ENCODE data around the gene CTPS2. TPM values are rescaled to one million over a fixed set of nuclear protein-coding genes. Genes with fewer than 3 reads are reported as not detected.

The CTPS2 gene
- total RNA-seq, 1 experiment from 2014 or later, result 9.6 TPM

- Histone ChIP-seq H3K4me1 (ENCODE audit: control insufficient read depth in 1 of 2, insufficient read depth in 2 of 2, low read length in 2 of 2) (no peaks in the 10 kb centered on the region), H3K27me3 (ENCODE audit: insufficient read depth, low read length) (no peaks in the 10 kb centered on the region), H3K4me3 (replicated peaks in 1 of 2; ENCODE audit: low read depth in 1 of 2, low read length in 2 of 2) (no peak overlapping the region), H2AFZ (ENCODE audit: low read depth, low read length, poor library complexity, severe bottlenecking) (no peak overlapping the region), H3K9me3 (ENCODE audit: control insufficient read depth in 1 of 2, insufficient read depth in 1 of 2, low read depth in 1 of 2, low read length in 2 of 2) (no peaks in the 10 kb centered on the region), H3K9ac (ENCODE audit: low read length) (no peak overlapping the region), H3K4me2 (ENCODE audit: low read length) (no peak overlapping the region), H4K20me1 (ENCODE audit: insufficient read depth) (no peaks in the 10 kb centered on the region), H3K36me3 (ENCODE audit: control insufficient read depth in 1 of 2, insufficient read depth in 2 of 2, low read length in 2 of 2) (no peaks in the 10 kb centered on the region), H3K79me2 (ENCODE audit: insufficient read depth, low read length) (no peaks in the 10 kb centered on the region), H3K27ac (ENCODE audit: low read depth, low read length) (no peak overlapping the region), H3K9me2 (ENCODE audit: insufficient read depth) (no peaks in the 10 kb centered on the region)
- ChIA-PET RAD21 (ENCODE audit: low non-redundant PET in 1 of 2, low total read pairs in 2 of 2, uncharacterized antibody in 2 of 2, unreplicated experiment in 2 of 2) (no interaction called here), CTCF (no interaction called here), POLR2A (no interaction called here)
- ATAC-seq, result no peak
- DNase-seq (ENCODE audit: low read depth, low spot score), result no peak
- intact Hi-C loops (cut with micrococcal nuclease), result no loop called here
- BruUV-seq (replicated peaks), result no TSS peak
- TF ChIP-seq MAX (IDR thresholded peaks at IDR 0.05) (no peak), SP1 (IDR thresholded peaks at IDR 0.05; ENCODE audit: low read depth) (no peak), SIN3A (IDR thresholded peaks at IDR 0.05; ENCODE audit: low read depth) (no peak), ZFX (IDR thresholded peaks at IDR 0.05) (no peak), YY1 (IDR thresholded peaks at IDR 0.05; ENCODE audit: extremely low read depth, insufficient replicate concordance, low read depth, low read length) (no peak), POLR2AphosphoS5 (IDR thresholded peaks at IDR 0.05; ENCODE audit: low read depth, low read length) (no peak), EGR1 (IDR thresholded peaks at IDR 0.05; ENCODE audit: low read depth) (no peak), JUND (IDR thresholded peaks at IDR 0.05) (no peak), TCF7L2 (IDR thresholded peaks at IDR 0.05; ENCODE audit: borderline replicate concordance, extremely low read depth, insufficient read depth, insufficient read length) (no peak), CBX3 (IDR thresholded peaks at IDR 0.05; ENCODE audit: low read depth) (no peak), EZH2 (IDR thresholded peaks at IDR 0.05) (no peak)
- TF ChIP-seq, protein P1, sequence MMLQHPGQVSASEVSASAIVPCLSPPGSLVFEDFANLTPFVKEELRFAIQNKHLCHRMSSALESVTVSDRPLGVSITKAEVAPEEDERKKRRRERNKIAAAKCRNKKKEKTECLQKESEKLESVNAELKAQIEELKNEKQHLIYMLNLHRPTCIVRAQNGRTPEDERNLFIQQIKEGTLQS (IDR thresholded peaks at IDR 0.05), result no peak
Observed at GRCh38 chrX:16559206-16559619, 153.3 kb downstream of the CTPS2 start.

GRCh38 chrX:16558489-16558888 lies 154.0 kb downstream of the CTPS2 start:
- Histone ChIP-seq H4K20me1 (ENCODE audit: insufficient read depth) (no peaks in the 10 kb centered on the region), H3K27me3 (ENCODE audit: insufficient read depth, low read length) (no peaks in the 10 kb centered on the region), H3K4me1 (ENCODE audit: control insufficient read depth in 1 of 2, insufficient read depth in 2 of 2, low read length in 2 of 2) (no peaks in the 10 kb centered on the region), H3K36me3 (ENCODE audit: control insufficient read depth in 1 of 2, insufficient read depth in 2 of 2, low read length in 2 of 2) (no peaks in the 10 kb centered on the region), H3K9ac (ENCODE audit: low read length) (no peak overlapping the region), H3K9me2 (ENCODE audit: insufficient read depth) (no peaks in the 10 kb centered on the region), H3K9me3 (ENCODE audit: control insufficient read depth in 1 of 2, insufficient read depth in 1 of 2, low read depth in 1 of 2, low read length in 2 of 2) (no peaks in the 10 kb centered on the region), H3K4me3 (replicated peaks in 1 of 2; ENCODE audit: low read depth in 1 of 2, low read length in 2 of 2) (no peak overlapping the region), H3K4me2 (ENCODE audit: low read length) (no peak overlapping the region), H2AFZ (ENCODE audit: low read depth, low read length, poor library complexity, severe bottlenecking) (no peak overlapping the region), H3K27ac (ENCODE audit: low read depth, low read length) (no peak overlapping the region), H3K79me2 (ENCODE audit: insufficient read depth, low read length) (no peaks in the 10 kb centered on the region)
- RAD21 ChIA-PET (ENCODE audit: low non-redundant PET in 1 of 2, low total read pairs in 2 of 2, uncharacterized antibody in 2 of 2, unreplicated experiment in 2 of 2), result no interaction called here
- POLR2A ChIA-PET, result no interaction called here
- CTCF ChIA-PET, result no interaction called here
- intact Hi-C loops (cut with micrococcal nuclease), result no loop called here
- ATAC-seq (no peak), DNase-seq (ENCODE audit: low read depth, low spot score) (no peak)
- no TSS peak for BruUV-seq (replicated peaks)
- TF ChIP-seq MAX (IDR thresholded peaks at IDR 0.05) (no peak), POLR2AphosphoS5 (IDR thresholded peaks at IDR 0.05; ENCODE audit: low read depth, low read length) (no peak), FOSL1 (IDR thresholded peaks at IDR 0.05; ENCODE audit: low read depth) (no peak), JUND (IDR thresholded peaks at IDR 0.05) (no peak), POLR2A (IDR thresholded peaks at IDR 0.05; ENCODE audit: borderline replicate concordance, extremely low read depth, insufficient read depth, insufficient read length) (no peak), ZFX (IDR thresholded peaks at IDR 0.05) (no peak), SRF (IDR thresholded peaks at IDR 0.05; ENCODE audit: low read depth) (no peak), CEBPB (IDR thresholded peaks at IDR 0.05; ENCODE audit: low read depth) (no peak), SP1 (IDR thresholded peaks at IDR 0.05; ENCODE audit: low read depth) (no peak)
- TF ChIP-seq, protein P1 (IDR thresholded peaks at IDR 0.05), result no peak
- TF ChIP-seq, protein P2, sequence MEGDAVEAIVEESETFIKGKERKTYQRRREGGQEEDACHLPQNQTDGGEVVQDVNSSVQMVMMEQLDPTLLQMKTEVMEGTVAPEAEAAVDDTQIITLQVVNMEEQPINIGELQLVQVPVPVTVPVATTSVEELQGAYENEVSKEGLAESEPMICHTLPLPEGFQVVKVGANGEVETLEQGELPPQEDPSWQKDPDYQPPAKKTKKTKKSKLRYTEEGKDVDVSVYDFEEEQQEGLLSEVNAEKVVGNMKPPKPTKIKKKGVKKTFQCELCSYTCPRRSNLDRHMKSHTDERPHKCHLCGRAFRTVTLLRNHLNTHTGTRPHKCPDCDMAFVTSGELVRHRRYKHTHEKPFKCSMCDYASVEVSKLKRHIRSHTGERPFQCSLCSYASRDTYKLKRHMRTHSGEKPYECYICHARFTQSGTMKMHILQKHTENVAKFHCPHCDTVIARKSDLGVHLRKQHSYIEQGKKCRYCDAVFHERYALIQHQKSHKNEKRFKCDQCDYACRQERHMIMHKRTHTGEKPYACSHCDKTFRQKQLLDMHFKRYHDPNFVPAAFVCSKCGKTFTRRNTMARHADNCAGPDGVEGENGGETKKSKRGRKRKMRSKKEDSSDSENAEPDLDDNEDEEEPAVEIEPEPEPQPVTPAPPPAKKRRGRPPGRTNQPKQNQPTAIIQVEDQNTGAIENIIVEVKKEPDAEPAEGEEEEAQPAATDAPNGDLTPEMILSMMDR (IDR thresholded peaks at IDR 0.05 in 2 of 3, conservative IDR thresholded peaks at IDR 0.05 in 1 of 3; ENCODE audit: borderline replicate concordance in 1 of 3, insufficient read depth in 1 of 3, low read depth in 2 of 3, low read length in 2 of 3), result no peak

Data from HCT116 (cell line).